ENCODE measurements around the gene UBE4B. TPM values are rescaled to one million over a fixed set of nuclear protein-coding genes. Genes with fewer than 3 reads are reported as not detected.

The UBE4B gene
- total and polyA plus RNA-seq, 9 of the 15 experiments (the other 6 are each of a cell fraction or from before 2014, with no cell fraction given) = 11.7 to 73.7 (median 40.1) TPM

GRCh38 chr1:10048601-10049000 lies 15.8 kb downstream of the UBE4B start:
- 58% methylated on average over 3 of the region's 3 CpGs for WGBS (ENCODE audit: insufficient coverage, low coverage, missing lambda C conversion rate)
- intact Hi-C loops (cut with micrococcal nuclease) = no loop called here
- H3K79me2 ChIP-seq (ENCODE audit: control insufficient read depth, insufficient read depth, low read length) = peaks cover 93% of the 10 kb centered on the region

More at GRCh38 chr1:10048601-10049000, 15.8 kb downstream of the UBE4B start:
- FAIRE-seq = no peak
- H3K36me3 ChIP-seq (ENCODE audit: control insufficient read depth, insufficient read depth, low read length) = peaks cover 74% of the 10 kb centered on the region
- H3K4me2 ChIP-seq (ENCODE audit: insufficient read depth, low read length) = no peak overlapping the region
- CTCF ChIA-PET (ENCODE audit: low intra/inter-chr PET ratio) = no interaction called here
- DNase-seq (ENCODE audit: extremely low read depth in 1 of 4, low spot score in 3 of 4) = no peak
- POLR2A ChIA-PET = interaction anchor here (3.6 to 3.7 kb wide), 2 partner anchors 12 to 14 kb away, joined by 31 to 33 read pairs; partner anchors contain the start of gene UBE4B
- H2AFZ ChIP-seq (ENCODE audit: low read depth, low read length) = no peak overlapping the region
- no peak overlapping the region for H3K4me3 ChIP-seq
- no peak overlapping the region; the same call in 2 of the 3 replicates for H3K27ac ChIP-seq (ENCODE audit: extremely low read depth, low read depth, low read length)
- peaks cover 10 to 26% of the 10 kb centered on the region in 2 experiments; a peak in 4 of 5 replicates for H3K4me1 ChIP-seq (replicated peaks in 1 of 2; ENCODE audit: control insufficient read depth in 2 of 2, insufficient read depth in 2 of 2, low read length in 2 of 2)
- no peak for ATAC-seq
- no peak overlapping the region for H3K9ac ChIP-seq (ENCODE audit: insufficient read depth in 1 of 2, low read depth in 2 of 2, low read length in 2 of 2)
- no peaks in the 10 kb centered on the region for H3K27me3 ChIP-seq (ENCODE audit: control insufficient read depth in 2 of 2, insufficient read depth in 2 of 2, low read length in 2 of 2)
- in situ Hi-C loops (cut with MboI) = no loop called here
- no TSS peak for BruUV-seq (replicated peaks)
- H3K9me1 ChIP-seq (ENCODE audit: control insufficient read depth, insufficient read depth, low read length) = peaks cover 7% of the 10 kb centered on the region
- H4K20me1 ChIP-seq (replicated peaks; ENCODE audit: control insufficient read depth, insufficient read depth, low read length) = peaks cover 26% of the 10 kb centered on the region
- H3K9me3 ChIP-seq (replicated peaks; ENCODE audit: control insufficient read depth, insufficient read depth, low read depth, low read length) = no peaks in the 10 kb centered on the region
- TF ChIP-seq FOXO4 (CRISPR knock-in tag; IDR thresholded peaks at IDR 0.05) (no peak), NELFE (IDR thresholded peaks at IDR 0.05; ENCODE audit: insufficient read depth, insufficient read length) (no peak), ZNF12 (CRISPR knock-in tag; IDR thresholded peaks at IDR 0.05) (no peak), SREBF1 (IDR thresholded peaks at IDR 0.05; ENCODE audit: borderline replicate concordance, low read depth, low read length) (no peak), ZNF280B (CRISPR knock-in tag; IDR thresholded peaks at IDR 0.05) (no peak), HMGXB4 (CRISPR knock-in tag; IDR thresholded peaks at IDR 0.05) (no peak), SRSF3 (IDR thresholded peaks at IDR 0.05; ENCODE audit: insufficient read depth, low read length) (no peak), ZEB2 (IDR thresholded peaks at IDR 0.05) (no peak)

All from K562 (cell line).